Activated CD8-positive, alpha-beta T cell treated with anti-CD3 and anti-CD28 coated beads for 36 hours (primary cell): ENCODE measurements around the gene BLTP3A. TPM values are rescaled to one million over a fixed set of nuclear protein-coding genes. Genes with fewer than 3 reads are reported as not detected.

Experiments
- ATAC-seq: fragments of 200-7000 bp; cut with Tn5 transposase; one replicate; pipeline ENCODE4 v1.10.0; 2021; ENCODE audit warnings: mild to moderate bottlenecking, moderate library complexity
- CTCF ChIA-PET: fragments of 350-600 bp; sonication (Branson Sonifier 250); formaldehyde crosslinking; loops from one replicate; lab custom pipeline; 2021; ENCODE audit warnings: antibody characterized with exemption; lab: Charles Lee
- POLR2A ChIA-PET: fragments of 350-600 bp; sonication (Branson Sonifier 250); formaldehyde crosslinking; loops from one replicate; lab custom pipeline; 2021; ENCODE audit warnings: antibody characterized with exemption; lab: Charles Lee
- DNase-seq: peaks from one replicate; pipeline ENCODE4 v3.0.0-alpha.2; 2020
- H3K27ac Mint-ChIP-seq: one replicate; pipeline ENCODE4 v1.8.0; 2021; ENCODE audit warnings: mild to moderate bottlenecking, mixed read lengths
- H3K27me3 Mint-ChIP-seq: one replicate; pipeline ENCODE4 v1.8.0; 2021; ENCODE audit warnings: mixed read lengths
- H3K36me3 Mint-ChIP-seq: one replicate; pipeline ENCODE4 v1.8.0; 2021; ENCODE audit warnings: low read depth, mixed read lengths
- H3K4me1 Mint-ChIP-seq: one replicate; pipeline ENCODE4 v1.8.0; 2021; ENCODE audit warnings: low read depth, mixed read lengths
- H3K4me3 Mint-ChIP-seq: one replicate; pipeline ENCODE4 v1.8.0; 2021; ENCODE audit warnings: mild to moderate bottlenecking, moderate library complexity, mixed read lengths
- H3K9me3 Mint-ChIP-seq: one replicate; pipeline ENCODE4 v1.8.0; 2021; ENCODE audit warnings: mixed read lengths
- intact Hi-C: fragments of 100-400 bp; cut with micrococcal nuclease; formaldehyde crosslinking; loops from one replicate; pipeline ENCODE4 v1.10.0; 2022
- total RNA-seq, 2 experiments: library from RNA; stranded (reverse); gene quantifications; one replicate each; pipeline ENCODE4 v1.2.3, GENCODE V29; 2021
- TF ChIP-seq, protein P1 (sequence below): fragments of 200-600 bp; IDR thresholded peaks from one replicate; pipeline ENCODE4 v1.8.0; 2022; ENCODE audit warnings: antibody characterized with exemption, mild to moderate bottlenecking

BLTP3A gene
- total RNA-seq, 2 experiments from 2014 or later, result 14.0 to 15.0 TPM

DNA sequence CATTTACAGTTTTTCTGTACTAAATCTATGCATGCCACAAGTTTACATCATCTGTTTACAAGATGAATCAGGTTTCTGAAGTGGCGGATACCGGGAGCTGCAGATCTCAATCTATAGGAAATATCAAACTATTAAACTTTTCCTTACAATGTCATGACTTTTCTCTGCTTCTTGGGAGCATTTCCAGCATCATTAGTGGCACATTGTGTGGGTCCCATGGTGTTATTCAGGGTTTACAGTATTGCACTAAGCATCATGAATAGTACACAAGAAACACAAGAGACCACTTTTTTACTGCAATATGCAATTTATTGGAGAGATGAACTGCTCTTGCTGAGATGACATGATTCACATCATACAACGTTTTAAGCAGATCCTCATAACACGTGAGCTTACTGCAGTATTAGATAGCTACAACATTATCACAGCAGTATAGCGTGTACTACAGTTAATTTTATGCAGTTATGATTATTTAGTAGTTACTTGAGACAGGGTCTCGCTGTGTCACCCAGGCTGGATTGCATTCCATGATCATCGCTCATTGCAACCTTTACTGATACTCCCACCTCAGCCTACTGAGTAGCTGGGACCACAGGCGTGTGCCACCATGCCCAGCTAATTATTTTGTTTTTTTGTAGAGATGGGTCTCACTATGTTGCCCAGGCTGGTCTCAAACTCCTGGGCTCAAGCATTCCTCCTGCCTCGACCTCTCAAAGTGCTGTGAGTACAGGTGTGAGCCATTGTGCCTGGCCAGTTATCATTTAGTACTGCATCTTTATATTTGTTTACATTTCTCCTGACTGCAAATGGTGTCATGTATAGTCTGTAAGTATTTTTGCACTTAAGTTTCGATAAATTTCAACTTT is 18.4 kb downstream of the BLTP3A start:
- no peaks in the 10 kb centered on the region for H3K36me3 Mint-ChIP-seq
- no peaks in the 10 kb centered on the region for H3K27me3 Mint-ChIP-seq
- TF ChIP-seq, protein P1, sequence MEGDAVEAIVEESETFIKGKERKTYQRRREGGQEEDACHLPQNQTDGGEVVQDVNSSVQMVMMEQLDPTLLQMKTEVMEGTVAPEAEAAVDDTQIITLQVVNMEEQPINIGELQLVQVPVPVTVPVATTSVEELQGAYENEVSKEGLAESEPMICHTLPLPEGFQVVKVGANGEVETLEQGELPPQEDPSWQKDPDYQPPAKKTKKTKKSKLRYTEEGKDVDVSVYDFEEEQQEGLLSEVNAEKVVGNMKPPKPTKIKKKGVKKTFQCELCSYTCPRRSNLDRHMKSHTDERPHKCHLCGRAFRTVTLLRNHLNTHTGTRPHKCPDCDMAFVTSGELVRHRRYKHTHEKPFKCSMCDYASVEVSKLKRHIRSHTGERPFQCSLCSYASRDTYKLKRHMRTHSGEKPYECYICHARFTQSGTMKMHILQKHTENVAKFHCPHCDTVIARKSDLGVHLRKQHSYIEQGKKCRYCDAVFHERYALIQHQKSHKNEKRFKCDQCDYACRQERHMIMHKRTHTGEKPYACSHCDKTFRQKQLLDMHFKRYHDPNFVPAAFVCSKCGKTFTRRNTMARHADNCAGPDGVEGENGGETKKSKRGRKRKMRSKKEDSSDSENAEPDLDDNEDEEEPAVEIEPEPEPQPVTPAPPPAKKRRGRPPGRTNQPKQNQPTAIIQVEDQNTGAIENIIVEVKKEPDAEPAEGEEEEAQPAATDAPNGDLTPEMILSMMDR, result no peak
- no peak overlapping the region for H3K27ac Mint-ChIP-seq
- ATAC-seq, result no peak
- DNase-seq, result no peak
- no peaks in the 10 kb centered on the region for H3K9me3 Mint-ChIP-seq
- POLR2A ChIA-PET, result interaction anchor here (1.1 kb wide), 1 partner anchor 18 kb away, joined by 4 read pairs; the partner anchor contains the start of gene BLTP3A
- CTCF ChIA-PET, result interaction anchor here (1.3 to 1.9 kb wide), 2 partner anchors 10 to 430 kb away, joined by 3 to 6 read pairs; no protein-coding TSS in a partner anchor
- H3K4me1 Mint-ChIP-seq, result peaks cover 21% of the 10 kb centered on the region
- intact Hi-C loops, result no loop called here
- H3K4me3 Mint-ChIP-seq, result no peak overlapping the region

DNA sequence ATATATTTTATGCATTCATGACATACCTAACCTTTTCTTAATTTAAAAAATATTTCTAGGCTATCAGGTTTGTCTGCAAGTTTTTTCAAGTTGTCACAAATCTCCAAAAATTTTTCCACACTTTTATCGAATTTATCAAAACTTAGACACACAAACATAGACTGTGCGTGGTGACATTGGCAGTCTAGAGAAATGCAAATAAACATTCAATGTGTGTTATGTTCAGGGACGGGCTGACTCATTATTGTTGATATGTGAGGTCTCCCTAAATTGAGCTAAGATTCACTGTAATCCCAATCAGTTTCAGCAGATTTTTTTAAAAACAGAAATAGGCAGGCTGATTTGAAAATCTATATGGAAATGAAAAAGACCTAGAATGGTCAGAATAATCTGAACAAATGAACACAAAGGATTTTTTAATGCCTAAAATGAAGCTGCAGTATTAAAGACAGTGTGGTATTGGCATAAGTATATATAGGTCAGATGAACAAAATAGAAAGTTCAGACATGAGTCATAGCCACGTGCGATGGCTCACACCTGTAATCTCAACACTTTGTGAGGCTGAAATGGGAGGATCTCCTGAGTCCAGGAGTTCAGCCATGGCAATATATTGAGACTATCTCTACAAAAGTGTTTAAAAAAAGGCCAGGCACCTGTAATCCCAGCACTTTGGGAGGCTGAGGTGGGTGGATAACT is 19.2 kb downstream of the BLTP3A start:
- no peaks in the 10 kb centered on the region for H3K9me3 Mint-ChIP-seq
- H3K4me1 Mint-ChIP-seq, result peaks cover 21% of the 10 kb centered on the region
- TF ChIP-seq, protein P1, result no peak
- CTCF ChIA-PET, result interaction anchor here (0.9 to 1.9 kb wide), 3 partner anchors 11 to 429 kb away, joined by 3 to 6 read pairs (median 3); no protein-coding TSS in a partner anchor
- H3K27ac Mint-ChIP-seq, result no peak overlapping the region
- DNase-seq (peak; percentile 68), ATAC-seq (peak; percentile 97)
- POLR2A ChIA-PET, result interaction anchor here (1.1 kb wide), 1 partner anchor 19 kb away, joined by 4 read pairs; the partner anchor contains the start of gene BLTP3A
- intact Hi-C loops, result no loop called here
- no peaks in the 10 kb centered on the region for H3K27me3 Mint-ChIP-seq
- no peak overlapping the region for H3K4me3 Mint-ChIP-seq
- H3K36me3 Mint-ChIP-seq, result no peaks in the 10 kb centered on the region

DNA sequence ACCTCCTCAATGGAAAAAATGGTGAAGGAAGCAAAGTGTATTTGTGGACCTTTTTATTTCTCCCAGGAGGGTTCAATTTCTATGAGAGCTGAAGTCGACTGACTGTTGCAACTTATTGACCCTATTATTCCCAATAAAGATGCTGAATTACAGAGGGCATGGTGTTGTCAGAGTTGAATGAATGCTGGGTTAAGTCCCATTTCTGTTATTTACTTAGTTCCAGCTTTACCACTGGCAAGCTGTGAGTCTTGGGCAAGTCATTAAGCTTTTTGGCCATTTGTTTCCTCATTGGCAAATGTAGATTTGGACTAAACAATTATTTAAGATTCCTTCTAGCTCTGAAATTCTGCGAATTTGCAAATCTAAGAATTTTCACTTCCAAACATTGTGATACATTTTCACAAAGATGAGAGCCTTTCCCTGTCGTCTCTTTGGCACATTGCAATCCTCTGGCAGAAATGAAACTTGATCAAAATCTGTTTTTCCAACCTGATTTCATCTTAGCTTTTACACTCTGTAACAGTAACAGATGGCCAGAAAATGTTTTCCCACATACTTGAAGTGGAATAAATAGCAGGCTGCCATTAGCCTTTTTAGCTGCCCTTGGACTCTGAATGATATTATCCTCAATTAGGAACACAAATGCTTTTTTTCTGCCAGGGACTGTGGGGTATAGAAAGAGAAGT is 21.3 kb downstream of the BLTP3A start:
- no peaks in the 10 kb centered on the region for H3K27me3 Mint-ChIP-seq
- no peak overlapping the region for H3K27ac Mint-ChIP-seq
- ChIA-PET POLR2A (interaction anchor here (0.8 to 1.6 kb wide), 3 partner anchors 10 to 22 kb away, joined by 3 to 7 read pairs (median 3); partner anchors contain the start of gene BLTP3A), CTCF (interaction anchor here (1.3 kb wide), 1 partner anchor 9 kb away, joined by 5 read pairs; no protein-coding TSS in a partner anchor)
- H3K4me1 Mint-ChIP-seq, result peaks cover 23% of the 10 kb centered on the region
- ATAC-seq (no peak), DNase-seq (no peak)
- no peak overlapping the region for H3K4me3 Mint-ChIP-seq
- TF ChIP-seq, protein P1, result no peak
- no peaks in the 10 kb centered on the region for H3K36me3 Mint-ChIP-seq
- no peaks in the 10 kb centered on the region for H3K9me3 Mint-ChIP-seq
- intact Hi-C loops, result no loop called here

DNA sequence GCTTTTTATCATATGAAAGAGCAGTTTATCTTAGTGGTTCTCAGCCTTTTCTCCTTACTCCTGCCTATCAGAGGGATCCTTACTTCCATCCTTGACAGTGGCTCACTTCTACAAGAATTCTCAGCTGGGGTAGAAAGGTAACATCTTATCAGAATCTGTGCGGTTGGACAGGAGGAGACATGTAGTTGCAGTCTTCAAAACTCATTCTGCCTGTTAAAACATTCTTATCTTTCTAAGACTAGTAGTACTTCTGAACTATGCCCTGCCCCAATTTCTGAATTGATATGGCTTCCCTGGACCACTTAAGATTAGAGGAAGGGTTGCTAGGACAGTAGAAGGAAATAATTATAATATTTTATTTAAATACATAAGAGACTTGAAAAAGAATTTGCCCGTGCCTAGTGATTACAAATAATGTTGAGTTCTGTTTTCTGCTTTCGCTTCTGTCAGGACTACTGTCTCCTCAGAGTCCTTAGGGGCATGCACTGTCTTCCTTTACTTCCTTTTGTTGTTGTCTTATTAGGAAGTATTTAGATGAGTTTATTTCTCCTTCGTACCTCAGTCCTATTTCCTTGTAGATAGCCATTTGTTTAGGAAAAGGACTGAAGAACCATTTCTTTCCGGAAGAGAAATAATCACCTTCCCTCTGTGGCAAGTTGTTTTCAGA is 24.9 kb downstream of the BLTP3A start:
- POLR2A ChIA-PET, result no interaction called here
- CTCF ChIA-PET, result interaction anchor here (1.1 kb wide), 1 partner anchor 25 kb away, joined by 4 read pairs; the partner anchor contains the start of gene BLTP3A
- H3K36me3 Mint-ChIP-seq, result no peaks in the 10 kb centered on the region
- no peak overlapping the region for H3K27ac Mint-ChIP-seq
- intact Hi-C loops, result no loop called here
- ATAC-seq, result no peak
- H3K4me3 Mint-ChIP-seq, result no peak overlapping the region
- no peaks in the 10 kb centered on the region for H3K9me3 Mint-ChIP-seq
- H3K4me1 Mint-ChIP-seq, result peaks cover 13% of the 10 kb centered on the region
- no peak for DNase-seq
- TF ChIP-seq, protein P1, result no peak
- H3K27me3 Mint-ChIP-seq, result no peaks in the 10 kb centered on the region
